DOHH2 (cell line): ENCODE data around the gene RAPH1.

Experiments used
- H3F3A ChIP-seq: fragments of 200-600 bp; sonication (generic), shearing (Covaris generic); 2 replicates; pipeline ENCODE4 v1.6.0; 2016; ENCODE audit warnings: antibody characterized with exemption, mild to moderate bottlenecking; ENCODE audit not compliant: control insufficient read depth, insufficient read depth
- H3K27ac ChIP-seq: fragments of 200-600 bp; sonication (generic); 2 replicates; pipeline ENCODE4 v1.5.1; 2014; ENCODE audit warnings: low read depth, mild to moderate bottlenecking, low read length, moderate library complexity
- H3K27me3 ChIP-seq: fragments of 200-600 bp; sonication (generic); 2 replicates; pipeline ENCODE4 v1.6.1; 2014; ENCODE audit warnings: mild to moderate bottlenecking, low read length, mixed read lengths; ENCODE audit not compliant: control insufficient read depth
- H3K36me3 ChIP-seq: fragments of 200-600 bp; sonication (generic); 2 replicates; pipeline ENCODE4 v1.6.1; 2014; ENCODE audit warnings: mild to moderate bottlenecking, low read length, moderate library complexity, mixed read lengths; ENCODE audit not compliant: control insufficient read depth
- H3K4me1 ChIP-seq: fragments of 200-600 bp; sonication (generic); 2 replicates; pipeline ENCODE4 v1.6.1; 2014; ENCODE audit warnings: mild to moderate bottlenecking, low read length, mixed read lengths; ENCODE audit not compliant: control insufficient read depth
- H3K4me2 ChIP-seq: fragments of 200-600 bp; sonication (generic); 2 replicates; pipeline ENCODE4 v1.6.0; 2014; ENCODE audit warnings: mild to moderate bottlenecking, low read length, moderate library complexity
- H3K4me3 ChIP-seq: fragments of 200-600 bp; sonication (generic); 2 replicates; pipeline ENCODE4 v1.5.1; 2014; ENCODE audit warnings: mild to moderate bottlenecking, low read length, mixed read lengths
- H3K79me2 ChIP-seq: fragments of 200-600 bp; sonication (generic); 2 replicates; pipeline ENCODE4 v1.6.1; 2014; ENCODE audit warnings: mild to moderate bottlenecking, low read length, mixed read lengths; ENCODE audit not compliant: control insufficient read depth
- H3K9me2 ChIP-seq: fragments of 200-600 bp; sonication (generic); replicated peaks from 2 replicates; pipeline ENCODE4 v1.6.1; 2014; ENCODE audit warnings: mild to moderate bottlenecking, low read length, mixed read lengths; ENCODE audit not compliant: control insufficient read depth
- H3K9me3 ChIP-seq: fragments of 200-600 bp; sonication (generic); 2 replicates; pipeline ENCODE4 v1.6.1; 2014; ENCODE audit warnings: antibody characterized with exemption, low read length, mixed read lengths; ENCODE audit not compliant: control insufficient read depth, insufficient read depth
- H4K20me1 ChIP-seq: fragments of 200-600 bp; sonication (generic); 2 replicates; pipeline ENCODE4 v1.6.0; 2014; ENCODE audit warnings: low read depth, mild to moderate bottlenecking, antibody characterized with exemption, low read length, moderate library complexity; ENCODE audit not compliant: control insufficient read depth, insufficient read depth
- CTCF ChIP-seq: fragments of 200-600 bp; sonication (generic); IDR thresholded peaks from one replicate; pipeline ENCODE4 v1.5.1; 2014; ENCODE audit warnings: antibody characterized with exemption, mild to moderate bottlenecking, low read depth, low read length; ENCODE audit not compliant: poor library complexity, severe bottlenecking
- EZH2phosphoT487 ChIP-seq: fragments of 200-600 bp; sonication (generic); IDR thresholded peaks from 2 replicates; pipeline ENCODE4 v1.6.1; 2017; ENCODE audit warnings: borderline replicate concordance, mild to moderate bottlenecking, antibody characterized with exemption, low read length, moderate library complexity, mixed read lengths

RAPH1 gene

GRCh38 chr2:203583084-203583695 lies 48.1 kb upstream of the RAPH1 start:
- peak overlapping the region; percentile 34 for H3K27ac ChIP-seq
- no peaks in the 10 kb centered on the region for H3K36me3 ChIP-seq
- no peaks in the 10 kb centered on the region for H3K9me3 ChIP-seq
- peak overlapping the region; percentile 73 for H3K4me2 ChIP-seq
- peaks cover 42% of the 10 kb centered on the region for H3K4me1 ChIP-seq
- TF ChIP-seq CTCF: no peak
- TF ChIP-seq EZH2phosphoT487: no peak
- H3K27me3 ChIP-seq: peaks cover 13% of the 10 kb centered on the region
- no peaks in the 10 kb centered on the region for H4K20me1 ChIP-seq
- no peaks in the 10 kb centered on the region for H3F3A ChIP-seq
- no peaks in the 10 kb centered on the region for H3K79me2 ChIP-seq
- no peaks in the 10 kb centered on the region for H3K9me2 ChIP-seq
- peak overlapping the region; percentile 53 for H3K4me3 ChIP-seq

DNA sequence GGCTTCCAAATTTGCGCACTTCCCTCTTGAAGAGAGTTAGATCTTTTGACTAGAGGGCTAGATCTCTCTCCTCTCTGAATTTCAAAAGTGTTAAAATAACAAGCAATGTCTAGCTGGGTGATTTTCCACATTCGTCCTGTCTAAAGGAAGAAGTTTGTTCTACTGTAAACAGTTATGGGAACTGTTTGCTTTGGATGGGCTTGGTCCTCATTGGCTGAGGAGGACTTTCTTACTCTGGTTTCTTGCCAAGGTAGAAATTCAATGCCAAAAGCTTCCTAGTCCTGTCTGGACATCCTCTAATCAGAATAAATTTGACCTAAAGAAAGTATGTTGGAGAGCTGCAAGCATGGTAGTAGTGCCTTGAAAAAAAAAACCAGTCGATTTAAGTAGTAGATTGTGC lies 47.4 kb upstream of the RAPH1 start:
- Histone ChIP-seq H3K79me2 (no peaks in the 10 kb centered on the region), H3K4me2 (no peak overlapping the region), H3K4me3 (no peak overlapping the region), H4K20me1 (no peaks in the 10 kb centered on the region), H3K4me1 (peaks cover 42% of the 10 kb centered on the region), H3K9me3 (no peaks in the 10 kb centered on the region), H3F3A (no peaks in the 10 kb centered on the region), H3K27ac (no peak overlapping the region), H3K36me3 (no peaks in the 10 kb centered on the region), H3K27me3 (peaks cover 13% of the 10 kb centered on the region), H3K9me2 (no peaks in the 10 kb centered on the region)
- TF ChIP-seq EZH2phosphoT487 (no peak), CTCF (no peak)

GRCh38 chr2:203580844-203581243 lies 45.7 kb upstream of the RAPH1 start:
- no peaks in the 10 kb centered on the region for H3F3A ChIP-seq
- no peaks in the 10 kb centered on the region for H3K9me2 ChIP-seq
- no peaks in the 10 kb centered on the region for H4K20me1 ChIP-seq
- H3K9me3 ChIP-seq: no peaks in the 10 kb centered on the region
- H3K79me2 ChIP-seq: no peaks in the 10 kb centered on the region
- peaks cover 40% of the 10 kb centered on the region for H3K4me1 ChIP-seq
- H3K36me3 ChIP-seq: no peaks in the 10 kb centered on the region
- no peak overlapping the region for H3K4me2 ChIP-seq
- TF ChIP-seq EZH2phosphoT487: no peak
- no peak for TF ChIP-seq CTCF
- peaks cover 9% of the 10 kb centered on the region for H3K27me3 ChIP-seq
- no peak overlapping the region for H3K27ac ChIP-seq
- H3K4me3 ChIP-seq: no peak overlapping the region
